Measurements from ENCODE around the gene ADRA2A. TPM values are rescaled to one million over a fixed set of nuclear protein-coding genes. Genes with fewer than 3 reads are reported as not detected.

The ADRA2A gene
- total and polyA plus RNA-seq, 11 donors: 0.19 to 3.9 (median 0.44) TPM

DNA sequence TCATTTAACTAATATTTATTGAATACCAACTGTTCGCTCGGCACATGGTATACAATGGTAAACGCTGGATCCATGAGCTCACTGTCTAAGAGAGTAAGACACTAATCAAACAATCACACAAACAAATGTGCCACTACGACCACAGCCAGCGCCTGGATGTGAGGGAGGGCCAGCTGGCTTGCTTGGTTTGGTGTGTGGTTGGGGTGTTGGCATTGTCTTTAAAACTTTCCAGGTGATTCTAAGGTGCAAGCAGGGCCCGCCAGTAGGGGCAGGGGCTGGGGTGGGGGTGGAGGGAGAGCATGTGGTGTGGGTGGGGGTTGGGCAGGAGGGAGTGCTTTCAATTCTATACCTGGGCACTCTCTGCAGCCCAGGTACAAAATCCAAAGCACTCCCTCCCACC is 31.6 kb downstream of the ADRA2A start:
- intact Hi-C loops (cut with DNase I): no loop called here
- no peak overlapping the region for H3K27ac ChIP-seq
- TF ChIP-seq CTCF (IDR thresholded peaks at IDR 0.05) (no peak), POLR2A (IDR thresholded peaks at IDR 0.05) (no peak)
- H3K4me3 ChIP-seq: no peak overlapping the region
- ATAC-seq: no peak
- no peaks in the 10 kb centered on the region for H3K9me3 ChIP-seq
- no peaks in the 10 kb centered on the region for H3K36me3 ChIP-seq
- peaks cover 0 to 6% (median 0%) of the 10 kb centered on the region in 9 donors for H3K27me3 ChIP-seq
- H3K4me1 ChIP-seq: no peaks in the 10 kb centered on the region
- no peak for DNase-seq
- 86 to 94% (median 92%) methylated on average over 5 to 6 of the region's 6 CpGs for WGBS, 4 donors

- 58 to 73% (median 69%) methylated on average over 8 of the region's 8 CpGs for WGBS, 4 donors
- ATAC-seq: no peak
- TF ChIP-seq CTCF (IDR thresholded peaks at IDR 0.05): no peak
- TF ChIP-seq POLR2A (IDR thresholded peaks at IDR 0.05): no peak
- no peaks in the 10 kb centered on the region for H3K9me3 ChIP-seq
- peaks cover 0 to 5% (median 0%) of the 10 kb centered on the region in 9 donors for H3K27me3 ChIP-seq
- no peak for DNase-seq
- no peaks in the 10 kb centered on the region for H3K36me3 ChIP-seq
- H3K4me1 ChIP-seq: no peaks in the 10 kb centered on the region
- no peak overlapping the region for H3K27ac ChIP-seq
- no peak overlapping the region for H3K4me3 ChIP-seq
- intact Hi-C loops (cut with DNase I): no loop called here
Observed at GRCh38 chr10:111109501-111110242, 32.8 kb downstream of the ADRA2A start.

- H3K4me3 ChIP-seq: no peak overlapping the region
- TF ChIP-seq POLR2A (IDR thresholded peaks at IDR 0.05) (no peak), CTCF (IDR thresholded peaks at IDR 0.05) (no peak)
- 83 to 90% (median 87%) methylated on average over 3 of the region's 3 CpGs for WGBS, 4 donors
- intact Hi-C loops (cut with DNase I): no loop called here
- H3K4me1 ChIP-seq: no peaks in the 10 kb centered on the region
- peaks cover 0 to 3% (median 0%) of the 10 kb centered on the region in 9 donors for H3K27me3 ChIP-seq
- no peaks in the 10 kb centered on the region for H3K36me3 ChIP-seq
- no peak for ATAC-seq
- no peak for DNase-seq
- H3K27ac ChIP-seq: no peak overlapping the region
- no peaks in the 10 kb centered on the region for H3K9me3 ChIP-seq
Observed at GRCh38 chr10:111110771-111111170, 33.9 kb downstream of the ADRA2A start.

DNA sequence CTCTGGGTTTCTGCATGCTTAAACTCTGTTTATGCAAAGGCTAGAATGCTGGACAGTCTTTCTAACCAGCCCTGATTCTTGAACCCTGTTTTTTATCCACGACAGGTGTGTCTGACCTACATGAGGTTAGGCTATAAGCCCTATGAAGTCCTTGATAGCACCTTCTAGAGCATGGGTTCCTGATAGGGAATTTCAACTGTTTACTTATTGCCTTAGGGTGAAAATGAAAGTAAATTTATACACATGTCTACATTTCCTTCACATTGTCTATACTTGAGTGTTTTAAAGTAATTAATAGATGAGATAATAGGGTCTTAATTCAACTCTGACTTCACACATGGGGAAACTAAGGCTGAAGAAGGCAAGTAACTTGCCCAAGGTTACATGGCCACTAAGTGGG is 35.5 kb downstream of the ADRA2A start:
- TF ChIP-seq CTCF (IDR thresholded peaks at IDR 0.05): no peak
- no peak for TF ChIP-seq POLR2A (IDR thresholded peaks at IDR 0.05)
- Histone ChIP-seq H3K4me1 (no peaks in the 10 kb centered on the region), H3K9me3 (no peaks in the 10 kb centered on the region), H3K4me3 (no peak overlapping the region), H3K27ac (no peak overlapping the region), H3K27me3 (peaks cover 0 to 4% (median 0%) of the 10 kb centered on the region in 9 donors), H3K36me3 (no peaks in the 10 kb centered on the region)
- ATAC-seq (no peak), DNase-seq (no peak)
- intact Hi-C loops (cut with DNase I): no loop called here
- 66 to 81% (median 72%) methylated on average over 1 of the region's 1 CpG for WGBS, 4 donors

Measured in heart left ventricle (tissue), 16 donors.